Erythroblast (primary cell): ENCODE results near the gene ZNF586.

Experiments
- GATA1 ChIP-seq: IDR thresholded peaks from 2 replicates; pipeline ENCODE4 v1.6.1; 2011; ENCODE audit warnings: low read depth, mild to moderate bottlenecking, control low read depth, low read length, moderate library complexity
- POLR2A ChIP-seq: IDR thresholded peaks from 2 replicates; pipeline ENCODE4 v1.6.1; 2011; ENCODE audit warnings: mild to moderate bottlenecking, low read length

DNA sequence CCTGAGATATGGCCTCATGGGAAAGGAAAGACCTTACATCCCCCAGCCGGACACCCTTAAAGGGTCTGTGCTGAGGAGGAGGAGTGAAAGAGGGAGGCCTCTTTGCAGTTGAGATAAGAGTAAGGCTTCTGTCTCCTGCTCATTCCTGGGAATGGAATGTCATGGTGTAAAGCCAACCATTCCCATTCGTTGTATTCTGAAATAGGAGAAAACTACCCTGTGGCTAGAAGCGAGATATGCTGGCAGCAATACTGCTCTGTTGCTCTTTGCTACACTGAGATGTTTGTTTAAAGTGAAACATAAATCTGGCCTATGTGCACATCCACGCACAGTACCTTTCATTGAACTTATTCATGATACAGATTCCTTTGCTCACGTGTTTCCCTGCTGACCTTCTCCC is 59.8 kb downstream of the ZNF586 start:
- TF ChIP-seq POLR2A, result no peak
- TF ChIP-seq GATA1, result no peak
